SK-N-SH treated with all-trans-retinoic acid at 6 μM for 48 hours (cell line): ENCODE results near the gene KIF26A.

Source experiments
- ARNTL ChIP-seq: fragments of 450-650 bp; formaldehyde crosslinking; IDR thresholded peaks from 2 replicates; pipeline ENCODE4 v1.5.0; 2020; ENCODE audit warnings: low read depth, mild to moderate bottlenecking, moderate library complexity, borderline replicate concordance
- CSRNP3 ChIP-seq: fragments of 250-450 bp; sonication (Bioruptor Pico); IDR thresholded peaks from 2 replicates; pipeline ENCODE4 v1.5.1; 2021; ENCODE audit warnings: mild to moderate bottlenecking, moderate library complexity
- ESRRG ChIP-seq: fragments of 250-450 bp; sonication (Bioruptor Pico); IDR thresholded peaks from 2 replicates; pipeline ENCODE4 v1.6.1; 2021; ENCODE audit warnings: mild to moderate bottlenecking
- ISL1 ChIP-seq: fragments of 250-450 bp; sonication (Bioruptor Pico); IDR thresholded peaks from 2 replicates; pipeline ENCODE4 v2.1.2; 2022; ENCODE audit warnings: mild to moderate bottlenecking, moderate library complexity
- PATZ1 ChIP-seq: fragments of 250-450 bp; sonication (Bioruptor Pico); IDR thresholded peaks from 2 replicates; pipeline ENCODE4 v1.8.0; 2020; ENCODE audit warnings: mild to moderate bottlenecking, moderate library complexity, borderline replicate concordance
- PPARA ChIP-seq: fragments of 250-450 bp; sonication (Bioruptor Pico); IDR thresholded peaks from 2 replicates; pipeline ENCODE4 v1.5.0; 2020; ENCODE audit warnings: mild to moderate bottlenecking, borderline replicate concordance
- ZFP3 ChIP-seq: fragments of 250-450 bp; sonication (Bioruptor Pico); IDR thresholded peaks from 2 replicates; pipeline ENCODE4 v1.5.0; 2020; ENCODE audit warnings: mild to moderate bottlenecking, moderate library complexity
- ZNF70 ChIP-seq: fragments of 450-650 bp; formaldehyde crosslinking; IDR thresholded peaks from 2 replicates; pipeline ENCODE4 v1.5.0; 2020; ENCODE audit warnings: mild to moderate bottlenecking, moderate library complexity

- TF ChIP-seq PATZ1 (CRISPR knock-in tag) (no peak), PPARA (CRISPR knock-in tag) (no peak), ESRRG (no peak), ZFP3 (no peak), ARNTL (no peak), CSRNP3 (CRISPR knock-in tag) (no peak), ZNF70 (CRISPR knock-in tag) (no peak), ISL1 (no peak)
Observed at GRCh38 chr14:104103446-104104075, 34.8 kb upstream of the KIF26A start.
